Measurements from ENCODE around the gene ZBTB32.
"Not testable (repeated sequence)": the region's sequence is repeated elsewhere in the genome, so short reads cannot be mapped to it uniquely, and the experiment has no call there.

Gene ZBTB32

GRCh38 chr19:35720648-35721047 lies 16.3 kb downstream of the ZBTB32 start:
- DNase-seq (ENCODE audit: low spot score), result no peak

DNA sequence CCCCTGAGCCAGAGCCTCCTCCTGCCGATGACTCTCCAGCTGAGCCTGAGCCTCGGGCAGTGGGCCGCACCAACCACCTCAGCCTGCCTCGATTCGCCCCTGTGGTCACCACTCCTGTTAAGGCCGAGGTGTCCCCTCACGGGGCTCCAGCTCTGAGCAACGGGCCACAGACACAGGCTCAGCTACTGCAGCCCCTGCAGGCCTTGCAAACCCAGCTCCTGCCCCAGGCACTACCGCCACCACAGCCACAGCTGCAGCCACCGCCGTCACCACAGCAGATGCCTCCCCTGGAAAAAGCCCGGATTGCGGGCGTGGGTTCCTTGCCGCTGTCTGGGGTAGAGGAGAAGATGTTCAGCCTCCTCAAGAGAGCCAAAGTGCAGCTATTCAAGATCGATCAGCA lies 17.0 kb downstream of the ZBTB32 start:
- DNase-seq (ENCODE audit: low spot score), result no peak

- no peak for DNase-seq (ENCODE audit: low spot score)
Observed at GRCh38 chr19:35722461-35722860, 18.1 kb downstream of the ZBTB32 start.

- no peak for DNase-seq (ENCODE audit: low spot score)
Observed at GRCh38 chr19:35722897-35723296, 18.5 kb downstream of the ZBTB32 start.

DNA sequence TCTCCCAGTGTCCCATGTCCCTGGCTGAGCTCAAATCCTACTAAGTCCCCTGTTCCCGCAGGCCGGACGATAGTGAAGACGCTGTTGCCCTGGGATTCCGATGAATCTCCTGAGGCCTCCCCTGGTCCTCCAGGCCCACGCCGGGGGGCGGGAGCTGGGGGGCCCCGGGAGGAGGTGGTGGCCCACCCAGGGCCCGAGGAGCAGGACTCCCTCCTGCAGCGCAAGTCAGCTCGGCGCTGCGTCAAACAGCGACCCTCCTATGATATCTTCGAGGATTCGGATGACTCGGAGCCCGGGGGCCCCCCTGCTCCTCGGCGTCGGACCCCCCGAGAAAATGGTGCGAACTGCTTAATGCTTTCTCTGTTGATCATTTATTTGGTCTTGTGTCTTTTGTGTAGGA lies 19.3 kb downstream of the ZBTB32 start:
- DNase-seq (ENCODE audit: low spot score), result no peak

DNA sequence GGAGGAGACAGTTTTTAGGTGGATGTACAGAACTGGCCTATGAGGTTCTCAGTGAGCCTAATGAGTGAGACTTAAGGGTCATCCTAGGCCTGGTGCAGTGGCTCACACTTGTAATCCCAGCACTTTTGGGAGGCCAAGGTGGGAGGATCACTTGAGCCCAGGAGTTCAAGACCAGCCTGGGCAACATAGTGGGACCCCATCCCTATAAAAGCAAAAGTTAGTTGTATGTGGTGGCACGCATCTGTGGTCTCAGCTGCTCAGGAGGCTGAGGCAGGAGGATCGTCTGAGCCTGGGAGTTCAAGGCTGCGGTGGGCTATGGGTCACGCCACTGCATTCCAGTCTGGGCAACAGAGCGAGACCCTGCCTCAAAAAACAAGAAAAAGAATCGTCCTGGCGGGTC lies 19.8 kb downstream of the ZBTB32 start:
- DNase-seq (ENCODE audit: low spot score), result not testable (repeated sequence)

- DNase-seq (ENCODE audit: low spot score), result no peak
Observed at GRCh38 chr19:35724560-35724959, 20.2 kb downstream of the ZBTB32 start.

DNA sequence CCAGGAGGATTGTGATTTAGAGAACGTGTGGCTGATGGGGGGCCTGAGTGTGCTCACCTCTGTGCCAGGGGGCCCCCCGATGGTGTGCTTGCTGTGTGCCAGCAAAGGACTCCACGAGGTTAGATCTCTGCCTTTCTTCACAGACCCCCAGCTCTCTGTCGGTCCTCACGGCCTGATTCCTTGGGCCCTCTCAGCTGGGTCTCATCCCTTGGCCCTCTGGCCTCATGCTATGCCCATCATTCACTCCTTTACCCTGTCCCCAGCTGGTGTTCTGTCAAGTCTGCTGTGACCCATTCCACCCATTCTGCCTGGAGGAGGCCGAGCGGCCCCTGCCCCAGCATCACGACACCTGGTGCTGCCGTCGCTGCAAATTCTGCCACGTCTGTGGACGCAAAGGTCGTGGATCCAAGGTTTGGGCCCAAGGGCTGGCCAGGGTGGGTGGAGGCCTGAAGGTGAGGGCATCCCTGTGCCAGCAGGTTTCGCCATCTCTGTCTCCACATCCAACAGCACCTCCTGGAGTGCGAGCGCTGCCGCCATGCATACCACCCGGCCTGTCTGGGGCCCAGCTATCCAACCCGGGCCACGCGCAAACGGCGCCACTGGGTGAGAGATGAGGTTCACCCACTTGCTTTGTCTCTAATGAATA lies 21.0 kb downstream of the ZBTB32 start:
- DNase-seq (ENCODE audit: low spot score), result no peak

GRCh38 chr19:35727053-35727955 lies 22.9 kb downstream of the ZBTB32 start:
- no peak for DNase-seq (ENCODE audit: low spot score)

DNA sequence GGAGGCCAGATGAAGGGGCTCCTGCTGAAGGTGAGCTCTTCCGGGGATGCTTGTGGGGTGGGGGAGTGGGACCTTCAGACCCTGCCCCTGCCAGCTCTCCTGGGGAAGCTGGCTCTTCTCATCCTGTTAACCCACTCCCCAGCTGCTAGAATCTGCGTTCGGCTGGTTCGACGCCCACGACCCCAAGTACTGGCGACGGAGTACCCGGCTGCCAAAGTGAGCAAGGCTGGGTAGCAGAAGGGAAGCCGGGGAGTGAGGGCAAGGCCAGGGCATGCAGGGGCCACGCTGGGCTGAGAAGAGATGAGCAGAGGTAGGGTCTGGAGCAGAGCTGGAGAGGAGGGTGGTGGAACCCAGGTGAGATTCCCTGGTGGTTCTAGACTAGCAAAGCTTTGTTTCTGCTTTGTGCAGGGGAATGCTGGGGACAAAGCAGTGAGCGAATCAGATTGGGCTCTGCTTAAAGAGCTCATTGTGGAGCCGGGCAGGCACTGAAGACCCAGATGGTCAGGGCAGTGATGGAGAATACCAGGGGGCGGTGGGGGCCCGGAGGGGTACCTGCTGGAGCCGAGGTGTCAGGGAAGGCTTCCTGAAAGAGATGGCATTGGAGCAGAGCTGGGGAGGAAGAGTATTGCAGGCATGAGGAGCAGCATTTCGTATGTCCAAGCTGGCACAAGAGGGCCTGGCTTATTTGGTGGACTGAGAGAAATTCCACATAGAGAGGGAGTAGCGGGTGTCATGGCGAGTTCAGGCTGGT lies 23.8 kb downstream of the ZBTB32 start:
- DNase-seq (ENCODE audit: low spot score), result no peak

GRCh38 chr19:35729021-35729420 lies 24.7 kb downstream of the ZBTB32 start:
- no peak for DNase-seq (ENCODE audit: low spot score)

GRCh38 chr19:35729763-35730162 lies 25.4 kb downstream of the ZBTB32 start:
- no peak for DNase-seq (ENCODE audit: low spot score)

- DNase-seq (ENCODE audit: low spot score), result no peak
Observed at GRCh38 chr19:35730326-35730725, 26.0 kb downstream of the ZBTB32 start.

DNA sequence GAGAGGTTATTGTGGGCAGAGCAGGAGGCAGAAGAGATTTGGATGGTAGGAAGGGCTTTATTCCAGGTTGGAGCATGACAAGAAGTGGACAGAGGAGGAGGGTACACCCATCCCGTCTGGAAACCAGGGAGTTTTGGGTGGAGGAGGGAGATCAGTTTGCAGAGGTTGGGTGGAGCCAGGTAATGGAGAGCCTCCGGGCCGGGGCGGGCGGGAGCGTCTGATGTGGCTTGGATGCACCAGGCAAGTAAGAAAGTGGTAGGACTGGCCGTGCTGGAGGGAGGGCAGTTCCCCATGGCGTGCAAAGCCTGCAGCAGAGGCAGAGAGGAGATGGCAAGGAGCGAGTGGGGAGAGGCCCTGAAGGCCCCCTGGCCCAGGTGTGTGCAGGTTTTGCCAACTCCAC lies 27.0 kb downstream of the ZBTB32 start:
- no peak for DNase-seq (ENCODE audit: low spot score)

DNA sequence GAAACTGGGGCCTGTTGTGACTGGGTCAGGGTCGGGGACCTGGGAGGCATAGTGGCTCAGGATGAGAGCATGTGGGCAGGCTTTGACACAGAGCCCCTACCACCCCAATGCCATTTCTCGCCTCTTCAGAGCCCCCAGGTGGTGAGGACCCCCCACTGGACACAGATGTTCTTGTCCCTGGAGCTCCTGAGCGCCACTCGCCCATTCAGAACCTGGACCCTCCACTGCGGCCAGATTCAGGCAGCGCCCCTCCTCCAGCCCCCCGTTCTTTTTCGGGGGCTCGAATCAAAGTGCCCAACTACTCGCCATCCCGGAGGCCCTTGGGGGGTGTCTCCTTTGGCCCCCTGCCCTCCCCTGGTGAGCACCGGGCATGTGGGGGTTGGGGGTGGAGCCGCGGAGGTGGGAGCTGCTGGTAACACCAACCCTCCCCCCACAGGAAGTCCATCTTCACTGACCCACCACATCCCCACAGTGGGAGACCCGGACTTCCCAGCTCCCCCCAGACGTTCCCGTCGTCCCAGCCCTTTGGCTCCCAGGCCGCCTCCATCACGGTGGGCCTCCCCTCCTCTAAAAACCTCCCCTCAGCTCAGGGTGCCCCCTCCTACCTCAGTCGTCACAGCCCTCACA lies 27.5 kb downstream of the ZBTB32 start:
- DNase-seq (ENCODE audit: low spot score), result no peak

DNA sequence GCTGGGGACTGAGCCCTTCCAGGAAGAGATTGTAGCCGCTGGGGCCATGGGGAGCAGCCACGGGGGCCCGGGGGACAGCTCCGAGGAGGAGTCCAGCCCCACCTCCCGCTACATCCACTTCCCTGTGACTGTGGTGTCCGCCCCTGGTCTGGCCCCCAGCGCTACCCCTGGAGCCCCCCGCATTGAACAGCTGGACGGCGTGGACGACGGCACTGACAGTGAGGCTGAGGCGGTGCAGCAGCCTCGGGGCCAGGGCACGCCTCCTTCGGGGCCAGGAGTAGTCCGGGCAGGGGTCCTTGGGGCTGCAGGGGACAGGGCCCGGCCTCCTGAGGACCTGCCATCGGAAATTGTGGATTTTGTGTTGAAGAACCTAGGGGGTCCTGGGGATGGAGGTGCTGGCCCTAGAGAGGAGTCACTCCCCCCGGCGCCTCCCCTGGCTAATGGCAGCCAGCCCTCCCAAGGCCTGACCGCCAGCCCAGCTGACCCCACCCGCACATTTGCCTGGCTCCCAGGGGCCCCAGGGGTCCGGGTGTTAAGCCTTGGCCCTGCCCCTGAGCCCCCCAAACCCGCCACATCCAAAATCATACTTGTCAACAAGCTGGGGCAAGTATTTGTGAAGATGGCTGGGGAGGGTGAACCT lies 28.3 kb downstream of the ZBTB32 start:
- no peak for DNase-seq (ENCODE audit: low spot score)

DNA sequence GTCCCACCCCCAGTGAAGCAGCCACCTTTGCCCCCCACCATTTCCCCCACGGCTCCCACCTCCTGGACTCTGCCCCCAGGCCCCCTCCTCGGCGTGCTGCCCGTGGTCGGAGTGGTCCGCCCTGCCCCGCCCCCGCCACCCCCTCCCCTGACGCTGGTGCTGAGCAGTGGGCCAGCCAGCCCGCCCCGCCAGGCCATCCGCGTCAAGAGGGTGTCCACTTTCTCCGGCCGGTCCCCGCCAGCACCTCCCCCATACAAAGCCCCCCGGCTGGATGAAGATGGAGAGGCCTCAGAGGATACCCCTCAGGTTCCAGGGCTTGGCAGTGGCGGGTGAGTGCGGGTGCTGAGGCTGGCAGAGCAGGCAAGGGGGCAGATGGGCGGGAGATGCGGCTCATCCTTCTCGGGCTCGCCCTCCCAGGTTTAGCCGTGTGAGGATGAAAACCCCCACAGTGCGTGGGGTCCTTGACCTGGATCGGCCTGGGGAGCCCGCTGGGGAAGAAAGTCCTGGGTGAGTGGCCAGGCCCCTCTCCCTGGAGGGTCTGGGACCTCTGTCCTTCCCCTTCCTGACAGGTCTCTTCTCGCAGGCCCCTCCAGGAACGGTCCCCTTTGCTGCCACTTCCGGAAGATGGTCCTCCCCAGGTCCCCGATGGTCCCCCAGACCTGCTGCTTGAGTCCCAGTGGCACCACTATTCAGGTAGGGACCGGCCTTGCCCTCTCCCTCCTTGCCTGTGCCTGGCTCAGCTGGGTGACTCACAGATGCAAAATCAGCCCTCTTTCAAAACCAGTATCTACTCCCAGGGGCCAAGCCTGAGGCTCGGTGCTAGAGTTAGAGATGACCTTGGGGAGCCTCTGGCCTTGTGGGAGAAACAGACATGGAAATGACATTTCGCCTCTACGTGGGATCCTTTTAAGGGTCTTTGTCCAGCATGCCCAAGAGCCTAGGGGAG lies 29.1 kb downstream of the ZBTB32 start:
- no peak for DNase-seq (ENCODE audit: low spot score)

DNA sequence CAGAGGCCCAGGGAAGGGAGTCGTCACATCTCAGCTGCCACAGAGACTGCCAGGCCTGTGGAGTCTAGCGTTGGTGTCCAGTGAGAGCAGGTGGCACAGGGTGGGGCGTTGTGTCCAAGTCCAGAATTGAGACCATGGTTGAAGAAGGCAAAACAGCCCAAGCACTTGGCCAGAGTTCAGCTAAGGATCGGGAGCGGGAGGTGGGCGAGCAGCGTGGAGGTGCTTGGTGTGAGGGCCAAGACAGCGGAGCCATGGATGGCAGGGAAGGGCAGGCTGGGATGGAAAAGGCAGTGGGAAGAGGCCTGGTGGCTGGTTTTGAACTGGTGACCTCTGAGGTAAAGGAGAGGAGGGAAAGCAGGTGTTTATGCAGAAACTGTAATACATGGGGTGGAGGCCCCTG lies 29.9 kb downstream of the ZBTB32 start:
- DNase-seq (ENCODE audit: low spot score), result no peak

DNA sequence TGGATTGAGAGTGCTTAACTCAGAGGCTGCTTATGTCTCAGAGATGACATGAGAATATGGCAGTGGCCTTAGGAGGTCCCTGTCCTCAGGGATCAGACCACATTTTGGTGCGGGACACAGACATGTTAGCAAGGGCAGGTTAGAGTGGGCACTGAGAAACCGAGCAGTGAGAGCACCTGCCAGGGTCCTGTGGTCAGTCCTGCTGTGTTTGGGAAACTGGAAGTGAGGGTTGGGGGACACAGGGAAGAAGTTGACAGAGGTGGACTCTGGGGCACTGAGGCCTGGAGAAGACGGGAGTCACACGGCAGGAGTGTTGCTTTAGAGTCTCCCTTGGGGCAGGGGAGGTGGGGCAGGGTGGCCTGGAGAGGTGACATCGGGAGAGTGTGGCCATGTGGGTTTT lies 30.5 kb downstream of the ZBTB32 start:
- DNase-seq (ENCODE audit: low spot score), result no peak
